Effector memory CD4-positive, alpha-beta T cell (primary cell): Measurements from ENCODE around the gene FAM184B.

Experiments used
- DNase-seq, 3 donors: peaks; one replicate each; pipeline ENCODE4 v3.0.0-alpha.2; 2020
- H3K27ac ChIP-seq: 2 replicates; pipeline ENCODE4 v1.7.0; 2013; ENCODE audit warnings: mild to moderate bottlenecking, low read length, moderate library complexity; ENCODE audit not compliant: insufficient read depth, poor library complexity, severe bottlenecking
- H3K27me3 ChIP-seq: replicated peaks from 2 replicates; pipeline ENCODE4 v1.7.0; 2013; ENCODE audit warnings: mild to moderate bottlenecking, low read length; ENCODE audit not compliant: insufficient read depth, control insufficient read depth, poor library complexity, severe bottlenecking
- H3K36me3 ChIP-seq: 2 replicates; pipeline ENCODE4 v1.7.0; 2013; ENCODE audit warnings: mild to moderate bottlenecking, low read length, moderate library complexity; ENCODE audit not compliant: control insufficient read depth, insufficient read depth
- H3K4me1 ChIP-seq: 2 replicates; pipeline ENCODE4 v1.7.0; 2013; ENCODE audit warnings: low read length, mild to moderate bottlenecking; ENCODE audit not compliant: control insufficient read depth, insufficient read depth, poor library complexity, severe bottlenecking
- H3K4me3 ChIP-seq: 2 replicates; pipeline ENCODE4 v1.7.0; 2013; ENCODE audit warnings: low read length, low read depth, mild to moderate bottlenecking; ENCODE audit not compliant: insufficient read depth, poor library complexity, severe bottlenecking
- H3K9me3 ChIP-seq: 2 replicates; pipeline ENCODE4 v1.7.0; 2013; ENCODE audit warnings: mild to moderate bottlenecking, low read length, moderate library complexity; ENCODE audit not compliant: control insufficient read depth

Gene FAM184B

GRCh38 chr4:17707671-17708070, 73.8 kb downstream of the FAM184B start:
- Histone ChIP-seq H3K9me3 (no peaks in the 10 kb centered on the region), H3K4me1 (no peaks in the 10 kb centered on the region), H3K27ac (no peak overlapping the region), H3K36me3 (no peaks in the 10 kb centered on the region), H3K27me3 (no peaks in the 10 kb centered on the region), H3K4me3 (no peak overlapping the region)
- no peak for DNase-seq

GRCh38 chr4:17705107-17705506, 76.3 kb downstream of the FAM184B start:
- Histone ChIP-seq H3K9me3 (no peaks in the 10 kb centered on the region), H3K27ac (no peak overlapping the region), H3K36me3 (no peaks in the 10 kb centered on the region), H3K4me3 (no peak overlapping the region), H3K4me1 (no peaks in the 10 kb centered on the region), H3K27me3 (no peaks in the 10 kb centered on the region)
- DNase-seq = no peak

- Histone ChIP-seq H3K36me3 (no peaks in the 10 kb centered on the region), H3K9me3 (no peaks in the 10 kb centered on the region), H3K27me3 (no peaks in the 10 kb centered on the region), H3K4me3 (no peak overlapping the region), H3K27ac (no peak overlapping the region), H3K4me1 (no peaks in the 10 kb centered on the region)
- no peak for DNase-seq
These were observed 77.3 kb downstream of the FAM184B start for GRCh38 chr4:17704020-17704650.

GRCh38 chr4:17702641-17703040, 78.8 kb downstream of the FAM184B start:
- Histone ChIP-seq H3K36me3 (no peaks in the 10 kb centered on the region), H3K27ac (no peak overlapping the region), H3K4me1 (no peaks in the 10 kb centered on the region), H3K9me3 (no peaks in the 10 kb centered on the region), H3K4me3 (no peak overlapping the region), H3K27me3 (no peaks in the 10 kb centered on the region)
- no peak for DNase-seq

- no peaks in the 10 kb centered on the region for H3K27me3 ChIP-seq
- H3K4me1 ChIP-seq = no peaks in the 10 kb centered on the region
- H3K36me3 ChIP-seq = no peaks in the 10 kb centered on the region
- no peak overlapping the region for H3K27ac ChIP-seq
- DNase-seq = no peak
- no peaks in the 10 kb centered on the region for H3K9me3 ChIP-seq
- no peak overlapping the region for H3K4me3 ChIP-seq
These were observed 79.5 kb downstream of the FAM184B start for GRCh38 chr4:17701882-17702281.

- H3K27me3 ChIP-seq = no peaks in the 10 kb centered on the region
- H3K4me1 ChIP-seq = no peaks in the 10 kb centered on the region
- no peaks in the 10 kb centered on the region for H3K9me3 ChIP-seq
- H3K27ac ChIP-seq = no peak overlapping the region
- H3K36me3 ChIP-seq = no peaks in the 10 kb centered on the region
- DNase-seq = no peak
- H3K4me3 ChIP-seq = no peak overlapping the region
These were observed 80.1 kb downstream of the FAM184B start for GRCh38 chr4:17701138-17701839.

DNA sequence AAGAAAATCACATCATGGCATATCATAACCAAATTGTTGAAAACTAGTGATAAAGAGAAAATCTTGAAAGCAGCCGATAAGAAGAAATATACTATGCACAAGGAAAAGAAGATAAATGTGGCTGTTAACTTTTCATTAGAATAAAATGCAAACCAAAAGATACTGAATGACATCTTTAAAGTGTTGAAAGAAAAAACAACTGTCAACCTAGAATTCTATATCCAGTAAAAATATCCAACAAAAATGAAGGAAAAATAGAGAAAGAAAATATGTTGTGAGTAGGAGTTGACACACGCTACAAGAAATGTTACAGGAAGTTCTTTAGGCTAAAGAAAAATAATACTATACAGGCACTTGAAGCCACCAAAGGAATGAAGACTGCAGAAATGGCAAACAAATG, 82.0 kb downstream of the FAM184B start:
- DNase-seq = no peak
- Histone ChIP-seq H3K4me1 (no peaks in the 10 kb centered on the region), H3K36me3 (no peaks in the 10 kb centered on the region)

DNA sequence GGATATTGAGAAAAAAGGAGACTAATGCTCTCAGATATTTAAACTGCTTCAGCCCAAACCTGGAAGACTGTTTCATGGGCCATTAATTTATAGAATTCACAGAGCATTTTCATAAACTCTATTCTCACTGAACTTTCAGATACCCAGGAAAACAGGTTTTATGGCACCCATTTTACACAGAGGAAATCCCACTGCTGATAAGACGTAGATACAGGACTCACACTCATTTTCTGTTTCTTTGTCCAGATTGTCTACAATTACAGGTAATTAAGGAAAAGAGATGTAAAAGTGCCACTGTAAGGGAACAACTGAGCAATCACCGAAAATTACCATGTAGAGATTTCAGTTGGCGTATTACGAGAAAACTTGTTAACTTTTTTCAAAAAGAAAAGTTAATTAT, 83.3 kb downstream of the FAM184B start:
- Histone ChIP-seq H3K9me3 (no peaks in the 10 kb centered on the region), H3K4me3 (no peak overlapping the region), H3K4me1 (no peaks in the 10 kb centered on the region), H3K27ac (no peak overlapping the region), H3K27me3 (no peaks in the 10 kb centered on the region), H3K36me3 (no peaks in the 10 kb centered on the region)
- DNase-seq = no peak

More for the DNA sequence above, 82.0 kb downstream of the FAM184B start:
- H3K4me3 ChIP-seq = no peak overlapping the region
- H3K9me3 ChIP-seq = no peaks in the 10 kb centered on the region
- no peaks in the 10 kb centered on the region for H3K27me3 ChIP-seq
- H3K27ac ChIP-seq = no peak overlapping the region

- H3K4me3 ChIP-seq = no peak overlapping the region
- no peaks in the 10 kb centered on the region for H3K9me3 ChIP-seq
- H3K27me3 ChIP-seq = no peaks in the 10 kb centered on the region
- no peaks in the 10 kb centered on the region for H3K4me1 ChIP-seq
- no peak for DNase-seq
- no peaks in the 10 kb centered on the region for H3K36me3 ChIP-seq
- no peak overlapping the region for H3K27ac ChIP-seq
These were observed 86.1 kb downstream of the FAM184B start for GRCh38 chr4:17695341-17695740.

DNA sequence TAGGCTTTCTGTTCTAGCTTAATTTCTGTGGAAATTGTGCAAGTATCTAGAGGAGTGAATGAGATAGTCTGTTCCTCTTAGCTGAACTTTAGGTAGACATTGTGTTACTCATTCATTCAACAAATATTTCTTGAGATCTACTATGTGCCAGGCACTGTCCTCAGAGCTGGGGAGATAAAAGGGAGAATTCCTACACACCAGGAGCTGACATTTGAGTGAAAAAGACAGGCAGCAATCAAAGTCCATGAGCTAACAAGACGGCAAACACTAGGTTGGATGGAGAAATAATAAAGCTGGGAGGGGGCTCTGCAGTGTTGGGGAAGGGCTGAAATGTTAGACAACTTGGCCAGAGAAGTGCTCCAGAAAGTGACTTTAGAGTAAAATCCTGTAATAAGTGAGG, 86.9 kb downstream of the FAM184B start:
- Histone ChIP-seq H3K9me3 (no peaks in the 10 kb centered on the region), H3K27ac (no peak overlapping the region), H3K4me3 (no peak overlapping the region), H3K4me1 (no peaks in the 10 kb centered on the region), H3K27me3 (no peaks in the 10 kb centered on the region), H3K36me3 (no peaks in the 10 kb centered on the region)
- DNase-seq = no peak
